GM21381 (cell line): Measurements from ENCODE around the gene ACOT7.
"Not testable (repeated sequence)": the region's sequence is repeated elsewhere in the genome, so short reads cannot be mapped to it uniquely, and the experiment has no call there.

Experiments used
- ATAC-seq: cut with Tn5 transposase; IDR thresholded peaks from one replicate; pipeline ENCODE4 v1.9.1; 2021; ENCODE audit warnings: mild to moderate bottlenecking, moderate library complexity; ENCODE audit not compliant: unreplicated experiment

The ACOT7 gene, protein sequence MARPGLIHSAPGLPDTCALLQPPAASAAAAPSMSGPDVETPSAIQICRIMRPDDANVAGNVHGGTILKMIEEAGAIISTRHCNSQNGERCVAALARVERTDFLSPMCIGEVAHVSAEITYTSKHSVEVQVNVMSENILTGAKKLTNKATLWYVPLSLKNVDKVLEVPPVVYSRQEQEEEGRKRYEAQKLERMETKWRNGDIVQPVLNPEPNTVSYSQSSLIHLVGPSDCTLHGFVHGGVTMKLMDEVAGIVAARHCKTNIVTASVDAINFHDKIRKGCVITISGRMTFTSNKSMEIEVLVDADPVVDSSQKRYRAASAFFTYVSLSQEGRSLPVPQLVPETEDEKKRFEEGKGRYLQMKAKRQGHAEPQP

DNA sequence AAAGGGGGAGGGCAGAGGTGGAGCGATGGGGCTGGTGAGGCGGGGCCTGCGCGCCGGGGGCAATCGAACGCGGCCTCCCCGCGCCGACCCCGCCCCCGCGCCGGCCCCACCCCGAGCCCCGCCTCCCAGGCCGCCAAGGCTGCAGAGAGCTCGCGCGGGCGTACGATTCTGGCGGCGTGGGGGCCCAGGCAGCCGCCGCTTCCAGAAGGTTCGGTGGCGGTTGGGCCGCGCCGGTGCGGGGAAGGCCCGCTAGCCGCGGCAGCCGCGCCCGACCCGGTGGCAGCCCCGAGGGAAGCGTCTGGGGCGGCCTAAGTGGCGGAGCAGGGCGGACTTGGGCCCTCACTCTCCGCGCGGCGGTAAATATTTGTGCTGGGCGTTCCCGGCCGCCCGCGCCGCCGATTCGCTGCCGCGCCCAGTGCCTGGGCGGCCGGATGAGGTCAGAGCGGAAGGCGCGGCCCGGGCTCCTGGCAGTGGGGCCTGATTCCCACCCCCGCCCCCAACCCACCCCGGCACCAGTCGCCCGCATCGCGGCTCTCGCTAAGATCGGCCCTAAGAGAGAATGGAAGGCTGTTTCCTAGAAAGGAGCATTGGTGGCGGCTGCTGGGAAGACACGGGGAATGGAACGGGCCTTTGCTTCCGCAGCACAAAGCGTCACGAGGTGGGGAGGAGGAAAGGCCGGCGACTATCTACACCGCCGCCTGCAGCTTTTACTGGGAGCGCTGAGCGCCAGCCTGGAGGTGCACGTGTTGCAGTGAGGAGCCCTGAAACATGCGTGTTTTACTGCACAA, at the start of gene ACOT7:
Gene ACOT7 (minus strand): TSS at position 368 of the 788 bp plus-strand sequence. CDS start 368 bp downstream, outside the sequence.
- ATAC-seq, result peak; percentile 75

DNA sequence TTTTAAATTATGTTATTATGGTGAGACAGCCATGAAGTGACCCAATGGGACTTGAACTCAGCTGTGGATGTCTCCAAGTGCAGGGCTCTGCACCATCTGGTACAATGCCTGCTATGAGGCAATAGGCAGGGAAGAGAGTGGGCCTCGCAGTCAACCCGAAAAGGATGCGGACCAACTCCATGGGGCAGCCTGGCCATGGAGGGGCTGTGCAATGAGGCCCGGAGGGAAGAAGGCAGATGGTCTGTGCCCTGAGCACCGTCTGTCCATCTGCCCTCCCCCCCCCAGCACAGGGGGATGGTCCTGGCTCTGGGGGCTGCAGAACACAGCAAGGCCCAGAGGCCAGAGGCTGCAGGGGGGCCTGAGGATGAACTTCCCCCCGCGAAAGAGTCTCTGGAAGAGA, 48.0 kb upstream of the ACOT7 start:
- no peak for ATAC-seq

DNA sequence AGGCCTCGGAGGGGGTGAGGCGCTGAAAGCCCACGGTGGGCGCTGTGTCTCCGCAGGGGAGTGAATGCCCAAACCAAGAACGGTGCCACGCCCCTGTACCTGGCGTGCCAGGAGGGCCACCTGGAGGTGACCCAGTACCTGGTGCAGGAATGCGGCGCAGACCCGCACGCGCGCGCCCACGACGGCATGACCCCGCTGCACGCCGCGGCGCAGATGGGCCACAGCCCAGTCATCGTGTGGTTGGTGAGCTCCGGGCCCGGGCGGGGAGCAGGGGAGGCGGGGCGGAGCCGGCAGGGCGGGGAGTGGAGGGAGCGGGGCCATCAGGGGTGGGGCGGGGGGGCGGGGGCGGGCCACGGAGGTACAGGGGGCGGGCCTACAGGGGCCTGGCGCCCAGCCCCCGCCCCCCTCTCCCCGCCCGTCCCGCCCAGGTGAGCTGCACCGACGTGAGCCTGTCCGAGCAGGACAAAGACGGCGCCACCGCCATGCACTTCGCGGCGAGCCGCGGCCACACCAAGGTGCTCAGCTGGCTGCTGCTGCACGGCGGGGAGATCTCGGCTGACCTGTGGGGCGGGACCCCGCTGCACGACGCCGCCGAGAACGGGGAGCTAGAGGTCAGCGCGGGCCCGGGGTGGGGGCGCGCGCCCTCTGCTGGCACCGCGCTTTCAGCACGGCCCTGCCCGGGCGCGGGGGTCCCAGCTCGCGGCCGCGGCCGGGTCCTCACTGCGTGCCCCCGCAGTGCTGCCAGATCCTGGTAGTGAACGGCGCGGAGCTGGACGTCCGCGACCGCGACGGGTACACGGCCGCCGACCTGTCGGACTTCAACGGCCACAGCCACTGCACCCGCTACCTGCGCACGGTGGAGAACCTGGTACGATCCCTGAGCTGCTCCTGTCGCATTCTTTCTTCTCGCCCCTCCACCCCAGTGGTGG, 46.9 kb upstream of the ACOT7 start:
- no peak for ATAC-seq

DNA sequence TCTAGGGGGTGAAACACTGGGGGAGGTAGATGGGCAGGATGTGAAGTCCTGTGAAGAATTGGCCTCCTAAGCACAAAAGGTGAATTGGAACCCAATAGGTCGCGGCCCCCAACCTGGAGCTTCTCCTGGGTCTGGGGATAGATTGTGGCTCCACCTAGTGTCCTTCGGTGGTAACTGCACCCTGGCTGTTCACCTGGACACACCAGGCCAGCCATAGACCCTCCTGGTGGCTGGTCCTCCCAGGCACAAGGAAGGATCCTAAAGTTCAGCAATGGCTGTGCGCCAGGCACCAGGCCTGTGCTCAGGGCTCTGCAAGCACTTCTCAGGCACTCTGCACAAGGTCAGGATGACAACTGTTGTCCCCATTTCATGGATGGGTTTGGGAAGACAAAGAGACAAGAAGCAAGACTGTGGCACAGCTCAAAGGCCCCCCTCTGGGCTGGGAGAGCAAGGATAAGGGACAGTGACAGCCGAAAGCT, 44.5 kb upstream of the ACOT7 start:
- no peak for ATAC-seq

DNA sequence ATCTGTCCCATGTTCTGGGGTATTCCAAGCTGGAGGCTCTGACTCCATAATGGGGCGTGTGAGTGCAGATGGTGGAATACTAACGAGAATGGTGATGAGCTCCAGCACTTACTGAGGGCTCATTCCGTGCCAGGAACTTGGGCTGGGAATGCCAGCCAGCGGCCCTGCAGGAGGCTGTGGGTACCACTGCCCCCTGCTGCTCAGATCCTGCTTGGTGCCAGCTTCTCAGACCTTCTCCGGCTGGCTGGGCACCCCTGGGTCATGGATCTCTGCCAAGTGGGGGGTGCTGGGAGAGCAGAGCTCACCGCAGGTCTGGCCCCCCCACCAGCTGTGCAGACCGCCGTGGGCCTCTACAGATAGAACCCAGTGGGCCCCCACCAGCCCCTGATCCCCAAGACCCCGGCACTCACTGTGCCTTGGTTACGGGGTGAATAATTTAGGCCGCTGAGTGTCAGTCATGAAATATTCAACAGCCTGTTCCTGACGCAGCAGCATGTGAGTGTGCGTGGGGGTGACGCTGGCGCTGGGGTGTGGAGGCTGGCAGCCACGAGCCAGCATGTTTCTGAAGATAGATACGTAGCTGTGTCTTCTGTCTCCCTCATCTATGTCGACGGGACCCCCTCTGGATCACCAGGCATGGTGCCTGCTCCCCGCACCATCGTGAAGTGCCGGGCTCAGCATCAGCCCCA, 43.6 kb upstream of the ACOT7 start:
- ATAC-seq, result not testable (repeated sequence)

DNA sequence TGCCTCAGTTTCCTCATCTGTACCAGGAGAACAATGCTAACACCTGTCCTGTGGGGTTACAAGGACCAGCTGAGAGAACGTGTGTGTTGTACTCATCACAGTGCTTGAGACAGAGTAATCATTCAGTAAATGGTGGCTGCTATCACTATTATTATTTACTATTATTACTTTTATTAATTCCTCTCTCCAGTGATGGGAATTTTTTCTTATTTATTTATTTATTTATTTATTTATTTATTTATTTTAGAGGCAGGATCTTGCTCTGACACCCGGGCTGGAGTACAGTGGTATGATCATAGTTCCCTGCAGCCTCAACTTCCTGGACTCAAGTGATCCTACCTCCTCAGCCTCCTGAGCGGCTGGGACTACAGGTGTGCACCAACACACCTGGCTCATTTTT, 42.7 kb upstream of the ACOT7 start:
- ATAC-seq, result not testable (repeated sequence)

DNA sequence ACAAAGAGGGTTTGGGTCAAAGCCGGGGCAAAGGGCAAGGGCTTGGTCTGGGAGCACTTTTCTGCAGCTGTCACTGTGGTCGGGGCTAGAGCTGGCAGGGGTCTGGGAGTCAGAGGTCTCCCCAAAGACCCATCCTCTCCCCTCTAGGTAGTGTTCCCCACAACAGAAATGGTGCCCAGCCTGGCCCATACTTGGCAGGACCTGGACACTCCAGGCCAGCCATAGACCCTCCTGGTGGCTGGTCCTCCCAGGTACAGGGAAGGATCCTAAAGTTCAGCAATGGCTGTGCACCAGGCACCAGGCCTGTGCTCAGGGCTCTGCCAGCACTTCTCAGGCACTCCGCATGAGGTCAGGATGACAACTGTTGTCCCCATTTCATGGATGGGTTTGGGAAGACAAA, 42.0 kb upstream of the ACOT7 start:
- no peak for ATAC-seq

DNA sequence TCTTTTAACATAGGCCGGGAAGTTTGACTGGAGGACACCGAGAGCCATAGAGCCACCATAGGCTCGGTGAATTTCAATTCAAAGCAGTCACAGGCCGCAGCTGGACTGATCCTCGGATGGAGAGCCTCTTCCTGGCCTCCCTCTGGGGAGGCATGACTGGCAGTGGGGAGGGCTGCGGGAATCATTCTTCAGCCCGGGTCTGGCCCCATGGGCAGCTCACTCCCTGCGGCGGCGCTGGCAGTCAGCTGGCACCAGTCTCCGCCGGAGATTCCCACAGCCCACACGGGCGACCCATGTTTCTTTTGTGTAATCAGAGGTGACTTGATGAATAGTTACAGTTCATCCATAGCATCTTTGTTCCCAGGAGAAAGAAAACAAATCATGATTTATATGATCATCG, 41.6 kb upstream of the ACOT7 start:
- ATAC-seq, result no peak

DNA sequence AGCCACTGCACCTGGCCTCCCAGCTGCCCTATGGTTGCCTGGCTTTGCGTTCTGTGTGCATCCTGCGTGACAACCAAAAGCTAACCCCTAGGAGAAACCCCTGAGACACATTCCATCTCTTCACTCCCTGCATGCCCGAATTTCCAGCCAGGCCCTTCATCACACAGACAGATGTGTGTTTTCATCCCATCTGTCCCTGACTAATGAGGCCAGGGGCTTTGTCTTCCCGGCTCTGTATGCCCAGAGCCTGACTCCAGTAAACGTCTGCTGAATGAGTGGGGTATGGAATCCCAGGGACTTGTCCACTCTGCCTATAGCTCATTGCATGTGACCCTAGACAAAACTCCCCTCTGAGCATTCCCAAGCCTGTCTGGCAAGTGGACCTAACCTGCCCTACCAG, 40.6 kb upstream of the ACOT7 start:
- no peak for ATAC-seq

DNA sequence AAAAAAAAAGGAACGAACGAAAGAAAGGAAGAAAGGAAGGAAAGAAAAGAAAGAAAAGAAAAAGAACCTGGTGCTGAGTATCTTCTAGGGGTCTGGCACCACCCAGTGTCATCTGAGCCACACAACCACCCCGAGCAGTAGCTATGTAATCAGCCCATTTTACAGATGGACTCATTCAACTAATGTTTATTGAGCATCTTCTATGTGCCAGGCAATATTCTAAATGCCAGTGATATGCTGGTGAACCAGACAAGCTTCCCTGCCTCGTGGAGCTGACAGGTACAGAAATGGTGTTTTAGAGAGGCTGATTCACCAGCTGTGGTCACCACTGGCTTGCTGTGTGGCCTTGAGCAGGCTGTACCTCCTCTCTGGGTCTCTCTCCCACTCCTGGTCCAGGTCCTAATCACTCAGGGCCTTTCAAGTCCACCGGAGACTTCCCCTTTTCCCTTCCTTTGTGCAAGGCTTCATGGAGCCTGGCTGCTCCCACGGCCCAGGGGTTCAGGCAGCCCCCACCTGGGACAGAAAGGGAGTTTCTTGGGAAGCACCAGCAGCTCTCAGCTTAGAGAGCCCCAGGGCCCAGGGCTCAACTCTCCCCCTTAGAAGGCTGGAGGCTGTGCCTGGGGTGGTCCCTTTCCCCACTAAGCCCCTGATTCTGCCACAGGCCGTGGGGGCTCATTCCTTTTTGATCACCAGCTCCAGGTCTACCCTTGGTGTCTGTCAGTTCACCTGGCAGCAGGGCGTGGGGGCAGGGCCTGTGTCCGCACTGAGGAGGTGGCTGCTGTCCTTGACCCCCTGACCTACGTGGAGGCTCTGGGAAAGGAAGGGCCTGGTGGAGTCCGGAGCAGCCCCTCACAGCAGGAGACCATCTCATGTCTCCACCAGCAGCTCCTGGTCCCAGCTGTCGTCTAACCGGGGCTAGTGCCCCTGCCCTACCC, 38.3 kb upstream of the ACOT7 start:
- ATAC-seq, result not testable (repeated sequence)

DNA sequence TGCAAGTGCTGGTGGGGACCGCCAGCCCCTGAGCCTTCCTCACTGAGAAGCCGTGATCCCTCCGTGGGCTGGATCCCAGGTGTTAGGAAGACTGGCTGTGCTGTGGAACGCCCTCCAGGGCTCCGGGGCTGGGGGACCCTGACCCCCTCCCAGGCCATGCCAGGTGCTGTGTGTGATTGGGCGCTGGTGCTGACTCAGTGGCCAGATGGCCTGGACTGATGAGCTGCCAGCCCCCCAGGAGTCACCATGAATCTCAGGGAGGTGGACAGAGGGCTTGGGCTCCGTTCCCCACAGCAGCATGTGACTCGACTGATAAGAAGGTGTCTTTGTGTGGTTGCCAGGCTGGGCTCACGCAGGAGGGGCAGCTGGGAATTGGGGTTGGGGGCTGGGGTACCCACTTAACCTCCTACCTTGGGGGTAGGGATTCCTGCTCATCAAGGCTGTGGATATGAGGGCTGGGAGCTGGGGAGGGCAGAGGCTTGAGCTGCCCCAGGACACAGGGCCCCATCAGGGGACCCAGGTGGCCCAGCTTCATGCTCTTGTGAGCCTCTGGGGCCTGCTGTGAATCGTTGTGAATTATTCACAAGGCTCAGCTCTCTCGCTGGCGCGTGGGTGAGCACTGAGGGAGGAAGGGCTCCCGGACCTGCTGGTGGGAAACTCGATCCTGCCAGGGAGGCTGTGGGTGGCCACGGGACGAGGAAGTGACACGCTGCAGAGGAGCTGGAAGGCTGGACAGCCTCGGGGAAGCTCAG, 36.3 kb upstream of the ACOT7 start:
- not testable (repeated sequence) for ATAC-seq

DNA sequence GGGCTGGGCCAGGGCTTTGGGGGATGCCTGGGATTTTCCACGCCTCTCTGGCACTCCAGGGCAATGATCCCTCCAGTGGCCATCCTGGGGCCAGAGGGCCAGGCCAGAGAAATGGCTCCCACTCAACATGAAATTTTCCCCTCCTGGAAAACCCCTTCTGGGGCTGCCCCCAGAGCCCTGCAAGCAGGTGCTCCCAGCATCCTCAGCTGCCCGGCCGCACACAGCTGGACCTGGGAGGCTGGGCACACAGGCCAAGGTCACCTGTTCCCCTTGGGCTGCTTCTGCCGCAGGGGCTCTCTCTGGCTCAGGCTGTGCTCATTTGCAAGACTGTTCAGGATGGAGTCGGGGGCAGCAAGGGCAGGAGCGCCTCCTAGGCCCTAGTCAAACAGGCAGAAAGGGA, 34.9 kb upstream of the ACOT7 start:
- not testable (repeated sequence) for ATAC-seq

DNA sequence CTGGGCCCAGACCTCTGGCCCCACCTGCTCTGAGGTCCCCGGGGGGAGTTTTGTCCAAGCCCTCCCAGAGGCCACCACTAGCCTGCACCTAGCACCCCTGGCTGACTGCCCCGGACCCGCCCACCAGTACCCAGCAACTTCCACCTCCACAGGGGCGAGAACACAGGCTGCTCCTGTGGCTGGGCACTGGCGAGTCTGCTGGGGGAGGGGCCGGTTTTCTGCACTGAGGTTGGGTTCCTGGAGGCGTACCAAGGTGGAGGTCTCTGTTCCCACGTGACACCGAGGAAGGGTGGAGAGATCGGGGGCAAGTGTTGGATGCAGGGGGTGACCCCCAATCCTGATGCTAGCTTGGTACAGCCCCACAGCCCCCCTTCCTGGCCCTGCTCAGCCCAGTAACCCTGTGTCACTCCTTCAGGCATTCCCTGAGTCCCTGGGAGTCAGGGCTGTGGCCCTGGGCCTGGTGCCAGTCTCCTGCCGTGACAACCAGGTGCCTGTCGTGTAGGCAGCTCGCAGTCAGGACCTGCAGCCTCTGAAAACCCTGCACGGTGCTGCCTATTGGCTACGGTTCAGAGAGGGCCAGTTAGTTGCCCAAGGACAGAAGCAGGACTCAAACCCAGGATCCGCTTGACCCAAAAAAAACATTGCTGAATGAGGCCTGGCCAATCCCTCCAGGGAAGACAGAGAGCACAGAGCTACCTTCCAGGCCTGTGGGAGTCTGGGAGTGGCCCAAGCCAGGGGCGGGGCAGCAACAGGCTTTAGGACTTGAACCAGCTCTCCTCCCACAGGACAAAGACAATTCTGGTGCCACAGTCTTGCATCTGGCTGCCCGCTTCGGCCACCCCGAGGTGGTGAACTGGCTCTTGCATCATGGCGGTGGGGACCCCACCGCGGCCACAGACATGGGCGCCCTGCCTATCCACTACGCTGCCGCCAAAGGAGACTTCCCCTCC, 34.1 kb upstream of the ACOT7 start:
- no peak for ATAC-seq

DNA sequence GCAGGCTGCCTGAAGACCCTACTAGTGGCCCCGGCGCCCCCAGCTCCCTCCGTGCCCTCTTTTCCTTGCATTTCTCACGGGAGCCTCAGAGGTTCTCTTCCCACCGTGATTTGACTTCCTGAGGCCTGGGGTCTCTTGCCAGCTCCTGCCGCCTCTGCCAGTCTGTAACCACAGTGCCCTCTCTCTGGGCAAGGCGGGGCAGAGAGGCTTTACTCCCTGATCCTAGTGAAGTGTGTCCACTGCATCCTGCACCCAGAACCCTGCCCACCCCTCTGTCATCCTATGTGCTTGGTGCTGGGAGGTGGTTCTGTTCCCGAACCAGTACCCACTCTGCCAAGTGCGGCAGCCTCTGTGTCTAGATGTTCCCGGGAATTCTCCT, 33.4 kb upstream of the ACOT7 start:
- ATAC-seq, result no peak

DNA sequence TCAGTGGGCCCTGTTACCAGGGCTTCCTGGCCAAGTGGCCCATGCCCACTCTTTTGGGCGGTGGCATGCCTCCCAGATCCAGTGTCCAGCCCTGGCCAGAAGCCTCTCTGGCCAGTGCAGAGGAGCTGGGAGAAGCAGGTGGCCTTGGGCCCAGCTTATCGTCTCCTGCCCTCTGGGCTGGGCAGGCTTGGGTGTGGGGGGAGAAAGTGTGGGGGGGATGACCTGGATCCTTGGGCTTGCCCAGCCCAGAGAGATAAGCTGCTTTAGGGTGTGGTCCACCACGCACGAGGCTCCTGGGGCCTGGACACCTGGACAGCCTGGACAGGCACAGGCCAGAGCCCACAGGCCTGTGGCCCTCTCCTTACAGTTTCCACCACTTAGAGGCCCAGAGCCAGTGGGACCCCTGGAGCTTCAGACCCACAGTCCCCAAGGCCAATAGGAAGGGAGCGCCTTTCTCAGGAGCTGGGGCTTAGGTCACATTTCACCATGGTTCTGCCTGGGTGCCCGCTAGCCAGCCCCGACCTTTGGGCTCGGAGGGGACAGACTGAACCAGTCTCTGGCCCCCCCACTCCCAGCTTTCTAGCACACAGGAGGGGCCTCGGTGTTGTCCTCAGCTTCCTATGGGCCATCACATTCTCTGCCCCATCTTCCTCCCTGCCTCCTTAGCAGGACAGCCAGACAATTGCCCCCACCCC, 32.9 kb upstream of the ACOT7 start:
- no peak for ATAC-seq

DNA sequence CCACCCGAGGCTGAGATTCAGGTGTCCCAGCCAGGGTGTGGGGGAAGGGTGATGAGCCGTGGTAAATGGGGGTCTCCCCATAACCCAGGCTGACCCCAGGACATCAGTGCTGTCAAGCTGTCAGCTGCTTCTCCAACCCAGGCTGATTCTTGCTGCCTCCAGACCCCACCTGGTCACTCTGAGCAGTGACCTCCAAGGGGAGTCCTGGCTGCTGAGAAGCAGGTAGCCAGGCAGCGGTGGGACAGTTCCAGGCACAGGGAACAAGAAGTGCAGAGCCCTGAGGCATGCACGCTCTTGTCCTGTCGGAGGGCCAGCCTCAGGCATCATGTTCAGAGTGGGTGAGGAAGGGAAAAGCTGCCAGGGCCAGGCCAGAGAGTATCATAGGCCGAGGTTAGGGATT, 32.1 kb upstream of the ACOT7 start:
- ATAC-seq, result no peak
